IMR-90 (cell line): Measurements from ENCODE around the gene TAF6L.

Source experiments
- CEBPB ChIP-seq: IDR thresholded peaks from 2 replicates; pipeline ENCODE4 v1.6.1; 2012; ENCODE audit warnings: low read depth, low read length, improper control_type of control experiment
- FOS ChIP-seq: fragments of 150-350 bp; IDR thresholded peaks from 2 replicates; pipeline ENCODE4 v1.6.1; 2016; ENCODE audit warnings: low read depth, low read length
- MAZ ChIP-seq: IDR thresholded peaks from 2 replicates; pipeline ENCODE4 v1.6.1; 2012; ENCODE audit warnings: low read depth, mild to moderate bottlenecking, low read length, improper control_type of control experiment, moderate library complexity, borderline replicate concordance
- MXI1 ChIP-seq: IDR thresholded peaks from 2 replicates; pipeline ENCODE4 v1.6.1; 2012; ENCODE audit warnings: low read depth, mild to moderate bottlenecking, low read length, moderate library complexity, borderline replicate concordance
- NFE2L2 ChIP-seq: fragments of 150-350 bp; IDR thresholded peaks from 2 replicates; pipeline ENCODE4 v1.6.1; 2016; ENCODE audit warnings: low read depth, mild to moderate bottlenecking, low read length
- POLR2A ChIP-seq: IDR thresholded peaks from 2 replicates; pipeline ENCODE4 v1.6.1; 2012; ENCODE audit warnings: mild to moderate bottlenecking, low read depth, low read length
- SMC3 ChIP-seq: fragments of 150-350 bp; IDR thresholded peaks from 2 replicates; pipeline ENCODE4 v1.6.1; 2016; ENCODE audit warnings: low read depth, mild to moderate bottlenecking, antibody characterized with exemption, low read length, moderate library complexity
- TF ChIP-seq, protein P1 (sequence below): conservative IDR thresholded peaks from 2 replicates; pipeline ENCODE4 v1.5.1; 2012; ENCODE audit warnings: mild to moderate bottlenecking, low read depth, low read length, improper control_type of control experiment

DNA sequence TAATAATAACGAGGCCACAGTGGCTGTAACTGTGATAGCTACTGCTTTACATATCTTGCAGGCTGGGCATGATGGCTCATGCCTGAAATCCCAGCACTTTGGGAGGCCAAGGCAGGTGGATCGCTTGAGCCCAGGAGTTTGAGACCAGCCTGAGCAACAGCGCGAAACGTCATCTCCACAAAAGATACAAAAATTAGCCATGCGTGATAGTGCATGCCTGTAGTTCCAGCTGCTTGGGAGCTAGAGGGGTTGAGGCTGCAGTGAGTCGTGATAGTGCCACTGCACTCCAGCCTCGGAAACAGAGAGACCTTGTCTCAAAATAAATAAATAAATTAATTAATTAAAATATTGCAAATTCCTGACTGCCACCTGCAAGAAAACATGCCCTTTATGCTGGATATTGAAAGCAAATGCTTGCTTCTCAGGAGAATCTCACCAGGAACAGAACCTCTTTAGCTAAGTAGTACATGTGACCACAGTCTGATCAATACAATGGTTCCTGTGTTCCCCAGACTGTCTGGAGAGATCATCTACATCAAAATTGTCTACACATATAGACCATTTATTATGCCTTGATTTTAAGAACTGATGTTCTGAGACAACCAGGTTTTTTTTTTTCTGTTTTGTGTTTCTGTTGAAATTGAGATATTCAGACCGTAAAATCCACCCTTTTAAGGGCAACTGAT lies 23.6 kb upstream of the TAF6L start:
- TF ChIP-seq MAZ: no peak
- TF ChIP-seq, protein P1, sequence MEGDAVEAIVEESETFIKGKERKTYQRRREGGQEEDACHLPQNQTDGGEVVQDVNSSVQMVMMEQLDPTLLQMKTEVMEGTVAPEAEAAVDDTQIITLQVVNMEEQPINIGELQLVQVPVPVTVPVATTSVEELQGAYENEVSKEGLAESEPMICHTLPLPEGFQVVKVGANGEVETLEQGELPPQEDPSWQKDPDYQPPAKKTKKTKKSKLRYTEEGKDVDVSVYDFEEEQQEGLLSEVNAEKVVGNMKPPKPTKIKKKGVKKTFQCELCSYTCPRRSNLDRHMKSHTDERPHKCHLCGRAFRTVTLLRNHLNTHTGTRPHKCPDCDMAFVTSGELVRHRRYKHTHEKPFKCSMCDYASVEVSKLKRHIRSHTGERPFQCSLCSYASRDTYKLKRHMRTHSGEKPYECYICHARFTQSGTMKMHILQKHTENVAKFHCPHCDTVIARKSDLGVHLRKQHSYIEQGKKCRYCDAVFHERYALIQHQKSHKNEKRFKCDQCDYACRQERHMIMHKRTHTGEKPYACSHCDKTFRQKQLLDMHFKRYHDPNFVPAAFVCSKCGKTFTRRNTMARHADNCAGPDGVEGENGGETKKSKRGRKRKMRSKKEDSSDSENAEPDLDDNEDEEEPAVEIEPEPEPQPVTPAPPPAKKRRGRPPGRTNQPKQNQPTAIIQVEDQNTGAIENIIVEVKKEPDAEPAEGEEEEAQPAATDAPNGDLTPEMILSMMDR: no peak
- no peak for TF ChIP-seq FOS
- no peak for TF ChIP-seq POLR2A
- TF ChIP-seq CEBPB: no peak
- no peak for TF ChIP-seq SMC3
- TF ChIP-seq NFE2L2: no peak
- no peak for TF ChIP-seq MXI1
